ENCODE data around the gene ADPRHL1.

Gene ADPRHL1

DNA sequence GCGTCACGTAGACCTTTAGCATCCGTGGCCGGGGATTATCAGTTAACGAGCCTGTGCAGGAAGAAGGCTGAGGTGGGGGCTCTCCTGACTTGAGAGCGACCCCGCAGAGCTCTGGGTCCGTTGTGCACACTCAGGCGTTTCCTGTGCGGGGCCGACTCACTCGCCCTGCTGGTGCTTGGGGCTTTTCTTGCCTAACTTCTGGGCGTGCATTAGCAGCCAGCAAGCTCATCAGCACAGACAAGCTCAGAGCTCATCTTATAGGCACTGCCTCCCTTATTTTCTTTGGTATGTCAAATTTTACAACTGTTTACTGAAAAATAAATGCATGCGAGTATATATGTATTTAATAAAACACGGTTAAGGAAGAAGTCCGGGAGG is 23.7 kb downstream of the ADPRHL1 start:
- Histone ChIP-seq H3K36me3 (replicated peaks; ENCODE audit: insufficient read depth, low read length) (no peaks in the 10 kb centered on the region), H3K4me3 (ENCODE audit: low read length) (no peak overlapping the region), H3K27me3 (replicated peaks; ENCODE audit: insufficient read depth, low read length) (peaks cover 21% of the 10 kb centered on the region; the same call in 1 of the 2 replicates), H3K9me2 (replicated peaks; ENCODE audit: insufficient read depth, low read length) (no peaks in the 10 kb centered on the region), H3K27ac (ENCODE audit: low read length) (no peak overlapping the region), H3K4me1 (ENCODE audit: low read length) (peaks cover 17% of the 10 kb centered on the region), H2AFZ (ENCODE audit: low read length) (no peak overlapping the region), H3K9me3 (replicated peaks; ENCODE audit: insufficient read depth, low read length) (no peaks in the 10 kb centered on the region), H3F3A (ENCODE audit: insufficient read depth, low read length) (peaks cover 13% of the 10 kb centered on the region; the same call in 1 of the 2 replicates), H4K20me1 (ENCODE audit: insufficient read depth, low read length) (no peaks in the 10 kb centered on the region), H3K79me2 (ENCODE audit: low read length) (no peaks in the 10 kb centered on the region), H3K9ac (ENCODE audit: low read length) (no peak overlapping the region), H3K4me2 (ENCODE audit: low read depth, low read length) (no peak overlapping the region)
- no peak for DNase-seq
- TF ChIP-seq EZH2 (optimal IDR thresholded peaks at IDR 0.05; ENCODE audit: low read depth, low read length) = no peak
- TF ChIP-seq, protein P1, sequence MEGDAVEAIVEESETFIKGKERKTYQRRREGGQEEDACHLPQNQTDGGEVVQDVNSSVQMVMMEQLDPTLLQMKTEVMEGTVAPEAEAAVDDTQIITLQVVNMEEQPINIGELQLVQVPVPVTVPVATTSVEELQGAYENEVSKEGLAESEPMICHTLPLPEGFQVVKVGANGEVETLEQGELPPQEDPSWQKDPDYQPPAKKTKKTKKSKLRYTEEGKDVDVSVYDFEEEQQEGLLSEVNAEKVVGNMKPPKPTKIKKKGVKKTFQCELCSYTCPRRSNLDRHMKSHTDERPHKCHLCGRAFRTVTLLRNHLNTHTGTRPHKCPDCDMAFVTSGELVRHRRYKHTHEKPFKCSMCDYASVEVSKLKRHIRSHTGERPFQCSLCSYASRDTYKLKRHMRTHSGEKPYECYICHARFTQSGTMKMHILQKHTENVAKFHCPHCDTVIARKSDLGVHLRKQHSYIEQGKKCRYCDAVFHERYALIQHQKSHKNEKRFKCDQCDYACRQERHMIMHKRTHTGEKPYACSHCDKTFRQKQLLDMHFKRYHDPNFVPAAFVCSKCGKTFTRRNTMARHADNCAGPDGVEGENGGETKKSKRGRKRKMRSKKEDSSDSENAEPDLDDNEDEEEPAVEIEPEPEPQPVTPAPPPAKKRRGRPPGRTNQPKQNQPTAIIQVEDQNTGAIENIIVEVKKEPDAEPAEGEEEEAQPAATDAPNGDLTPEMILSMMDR (IDR thresholded peaks at IDR 0.05; ENCODE audit: low read length) = no peak
- TF ChIP-seq EZH2phosphoT487 (IDR thresholded peaks at IDR 0.05; ENCODE audit: low read length) = no peak

DNA sequence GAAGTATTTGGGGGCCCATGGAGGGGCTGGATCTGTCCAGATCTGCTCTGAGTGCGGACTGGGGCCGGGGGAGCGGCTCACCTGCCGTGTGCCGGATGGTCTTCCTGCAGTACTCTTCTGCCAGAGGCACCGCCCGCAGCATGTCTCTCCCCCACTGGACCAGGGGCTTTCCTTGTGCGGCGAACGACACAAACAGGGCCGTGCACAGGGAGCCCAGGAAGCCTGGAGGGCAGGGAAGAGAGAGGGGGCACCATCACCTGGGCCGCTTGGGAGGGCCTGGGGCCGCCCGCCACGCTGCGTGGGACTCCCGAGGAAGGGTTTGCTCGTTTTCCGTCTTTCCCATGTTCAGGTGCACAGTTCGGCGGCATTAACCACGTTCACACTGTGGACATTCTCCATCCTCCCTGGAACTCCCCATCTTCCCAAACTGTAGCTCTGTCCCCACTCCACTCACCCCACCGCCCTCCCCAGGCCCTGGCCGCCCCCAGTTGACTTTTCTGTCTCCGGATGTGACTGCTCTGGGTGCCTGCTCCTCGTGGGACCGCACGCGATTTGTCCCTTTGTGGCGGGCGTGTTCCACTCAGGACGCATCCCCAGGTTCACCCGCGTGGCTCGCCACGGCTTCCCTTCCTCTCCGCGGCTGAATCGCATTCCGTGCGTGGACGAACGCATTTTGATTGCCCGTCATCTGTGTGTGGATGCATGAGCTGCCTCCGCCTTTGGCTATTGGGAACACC is 24.2 kb downstream of the ADPRHL1 start:
- TF ChIP-seq, protein P1 (IDR thresholded peaks at IDR 0.05; ENCODE audit: low read length) = no peak
- H3K9me3 ChIP-seq (replicated peaks; ENCODE audit: insufficient read depth, low read length) = no peaks in the 10 kb centered on the region
- H3K27ac ChIP-seq (ENCODE audit: low read length) = no peak overlapping the region
- H3K27me3 ChIP-seq (replicated peaks; ENCODE audit: insufficient read depth, low read length) = peaks cover 21% of the 10 kb centered on the region; the same call in 1 of the 2 replicates
- H3K9ac ChIP-seq (ENCODE audit: low read length) = no peak overlapping the region
- H3K4me1 ChIP-seq (ENCODE audit: low read length) = peaks cover 19% of the 10 kb centered on the region
- no peaks in the 10 kb centered on the region for H4K20me1 ChIP-seq (ENCODE audit: insufficient read depth, low read length)
- peaks cover 13% of the 10 kb centered on the region; the same call in 1 of the 2 replicates for H3F3A ChIP-seq (ENCODE audit: insufficient read depth, low read length)
- no peaks in the 10 kb centered on the region for H3K9me2 ChIP-seq (replicated peaks; ENCODE audit: insufficient read depth, low read length)
- no peaks in the 10 kb centered on the region for H3K36me3 ChIP-seq (replicated peaks; ENCODE audit: insufficient read depth, low read length)
- no peak overlapping the region for H3K4me3 ChIP-seq (ENCODE audit: low read length)
- no peak overlapping the region for H3K4me2 ChIP-seq (ENCODE audit: low read depth, low read length)
- no peak for DNase-seq
- no peak overlapping the region for H2AFZ ChIP-seq (ENCODE audit: low read length)
- H3K79me2 ChIP-seq (ENCODE audit: low read length) = no peaks in the 10 kb centered on the region

DNA sequence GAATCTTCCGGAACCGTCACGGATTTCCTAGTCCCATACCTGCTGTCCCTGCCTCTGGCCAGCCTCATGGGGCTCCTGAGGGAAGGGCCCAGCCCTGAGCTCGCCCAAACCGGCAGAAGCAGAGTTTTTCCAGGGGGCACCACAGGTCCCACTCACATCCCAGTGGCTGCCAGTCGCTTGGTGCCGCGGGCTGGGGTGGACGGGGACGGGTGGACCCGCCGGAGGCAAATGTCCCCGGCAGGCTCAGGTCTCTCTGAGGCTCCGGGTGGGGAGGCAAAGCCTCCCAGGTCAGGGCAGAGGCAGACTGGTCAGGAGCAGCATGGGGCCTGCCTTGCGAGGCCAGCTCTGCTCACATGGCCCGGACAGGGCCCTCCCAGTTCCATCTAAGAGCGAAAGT is 24.8 kb downstream of the ADPRHL1 start:
- H3K27me3 ChIP-seq (replicated peaks; ENCODE audit: insufficient read depth, low read length) = peaks cover 23% of the 10 kb centered on the region
- no peak overlapping the region for H3K9ac ChIP-seq (ENCODE audit: low read length)
- TF ChIP-seq EZH2 (optimal IDR thresholded peaks at IDR 0.05; ENCODE audit: low read depth, low read length) (no peak), EZH2phosphoT487 (IDR thresholded peaks at IDR 0.05; ENCODE audit: low read length) (no peak)
- TF ChIP-seq, protein P1 (IDR thresholded peaks at IDR 0.05; ENCODE audit: low read length) = no peak
- H3F3A ChIP-seq (ENCODE audit: insufficient read depth, low read length) = peaks cover 13% of the 10 kb centered on the region; the same call in 1 of the 2 replicates
- H3K4me2 ChIP-seq (ENCODE audit: low read depth, low read length) = no peak overlapping the region
- no peak for DNase-seq
- H3K36me3 ChIP-seq (replicated peaks; ENCODE audit: insufficient read depth, low read length) = no peaks in the 10 kb centered on the region
- H3K4me3 ChIP-seq (ENCODE audit: low read length) = no peak overlapping the region
- peaks cover 24% of the 10 kb centered on the region for H3K4me1 ChIP-seq (ENCODE audit: low read length)
- H2AFZ ChIP-seq (ENCODE audit: low read length) = no peak overlapping the region
- H3K9me2 ChIP-seq (replicated peaks; ENCODE audit: insufficient read depth, low read length) = no peaks in the 10 kb centered on the region
- no peaks in the 10 kb centered on the region for H3K9me3 ChIP-seq (replicated peaks; ENCODE audit: insufficient read depth, low read length)
- H3K79me2 ChIP-seq (ENCODE audit: low read length) = no peaks in the 10 kb centered on the region
- no peaks in the 10 kb centered on the region for H4K20me1 ChIP-seq (ENCODE audit: insufficient read depth, low read length)
- no peak overlapping the region for H3K27ac ChIP-seq (ENCODE audit: low read length)

Measured in MM.1S (cell line).